Measurements from ENCODE around the gene CAVIN1. TPM values are rescaled to one million over a fixed set of nuclear protein-coding genes. Genes with fewer than 3 reads are reported as not detected.

The CAVIN1 gene, protein sequence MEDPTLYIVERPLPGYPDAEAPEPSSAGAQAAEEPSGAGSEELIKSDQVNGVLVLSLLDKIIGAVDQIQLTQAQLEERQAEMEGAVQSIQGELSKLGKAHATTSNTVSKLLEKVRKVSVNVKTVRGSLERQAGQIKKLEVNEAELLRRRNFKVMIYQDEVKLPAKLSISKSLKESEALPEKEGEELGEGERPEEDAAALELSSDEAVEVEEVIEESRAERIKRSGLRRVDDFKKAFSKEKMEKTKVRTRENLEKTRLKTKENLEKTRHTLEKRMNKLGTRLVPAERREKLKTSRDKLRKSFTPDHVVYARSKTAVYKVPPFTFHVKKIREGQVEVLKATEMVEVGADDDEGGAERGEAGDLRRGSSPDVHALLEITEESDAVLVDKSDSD
- total RNA-seq = 178 TPM

DNA sequence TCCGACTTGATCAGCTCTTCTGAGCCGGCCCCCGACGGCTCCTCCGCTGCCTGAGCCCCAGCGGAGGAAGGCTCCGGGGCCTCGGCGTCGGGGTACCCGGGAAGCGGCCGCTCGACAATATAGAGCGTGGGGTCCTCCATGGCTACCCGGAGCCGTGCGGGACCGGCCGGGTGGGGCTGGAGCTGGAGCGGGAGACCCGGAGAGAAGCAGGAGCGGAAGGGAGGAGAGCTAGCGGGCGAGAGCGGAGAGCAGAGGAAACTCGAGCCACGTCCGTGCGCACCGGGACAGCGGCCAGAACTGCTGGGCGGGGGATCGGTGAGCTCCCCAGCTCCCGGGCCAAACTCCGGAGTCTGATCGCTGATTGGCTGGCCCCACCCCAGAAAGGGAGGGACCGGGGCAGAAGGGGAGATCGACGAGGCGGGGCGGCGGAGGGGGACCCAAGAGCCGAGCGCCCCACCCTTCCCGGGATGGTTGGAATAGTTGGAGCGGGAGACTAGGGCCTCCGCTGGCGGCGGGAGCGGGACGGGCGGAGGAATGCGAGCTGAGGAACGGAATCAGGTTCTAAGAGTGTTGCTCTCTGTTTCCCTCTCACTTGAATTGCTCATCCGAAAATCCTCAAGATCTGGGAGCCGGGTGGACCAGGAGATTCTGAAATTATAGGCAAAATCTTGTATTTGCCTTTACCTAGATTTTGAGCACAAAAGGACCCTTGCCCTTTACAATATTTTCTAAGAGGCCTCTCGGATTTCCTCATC, at the start of gene CAVIN1:
Gene CAVIN1, minus strand, starts transcription at position 299 of the 755 bp plus-strand sequence. Its CDS starts 159 bp downstream, at position 140.

DNA sequence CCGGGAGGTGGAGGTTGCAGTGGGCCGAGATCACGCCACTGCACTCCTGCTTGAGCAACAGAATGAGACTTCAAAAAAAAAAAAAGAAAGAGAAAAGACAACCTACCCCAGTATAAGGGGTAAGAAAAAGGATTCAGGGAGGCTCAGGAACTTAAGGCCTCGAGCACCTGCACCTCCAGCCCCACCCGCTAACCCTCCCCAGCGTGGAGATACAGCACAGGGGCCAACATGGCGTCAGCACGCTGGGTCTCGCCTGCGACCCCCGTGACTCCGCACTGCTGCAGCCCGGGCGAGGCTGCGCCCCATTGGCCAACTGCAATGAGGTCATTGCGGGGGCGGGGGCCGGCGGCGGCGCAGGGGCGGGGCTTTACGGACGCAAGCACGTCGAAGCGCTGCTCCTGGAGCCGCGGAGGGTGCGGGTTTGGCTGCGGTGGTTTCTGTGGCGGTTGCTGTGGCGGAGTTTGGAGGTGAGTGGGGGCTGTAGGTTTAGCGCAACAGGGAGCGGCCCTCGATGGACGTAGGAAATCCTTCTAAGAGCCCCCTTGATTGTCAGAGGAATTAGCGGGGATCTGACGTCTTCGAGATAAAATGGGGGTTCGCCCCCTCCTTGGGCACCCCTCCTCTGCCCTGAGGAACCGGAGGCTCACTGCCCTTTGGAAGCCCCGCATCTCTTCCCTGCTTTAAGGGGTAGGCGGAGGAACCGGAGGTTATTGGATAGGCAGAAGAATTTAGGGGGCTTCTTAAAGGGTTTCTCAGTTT, 35.6 kb upstream of the CAVIN1 start, which contains the start of gene ATP6V0A1:
Gene ATP6V0A1, plus strand, starts transcription at position 382 of the 759 bp plus-strand sequence. CDS start 2,017 bp downstream, outside the sequence.

DNA sequence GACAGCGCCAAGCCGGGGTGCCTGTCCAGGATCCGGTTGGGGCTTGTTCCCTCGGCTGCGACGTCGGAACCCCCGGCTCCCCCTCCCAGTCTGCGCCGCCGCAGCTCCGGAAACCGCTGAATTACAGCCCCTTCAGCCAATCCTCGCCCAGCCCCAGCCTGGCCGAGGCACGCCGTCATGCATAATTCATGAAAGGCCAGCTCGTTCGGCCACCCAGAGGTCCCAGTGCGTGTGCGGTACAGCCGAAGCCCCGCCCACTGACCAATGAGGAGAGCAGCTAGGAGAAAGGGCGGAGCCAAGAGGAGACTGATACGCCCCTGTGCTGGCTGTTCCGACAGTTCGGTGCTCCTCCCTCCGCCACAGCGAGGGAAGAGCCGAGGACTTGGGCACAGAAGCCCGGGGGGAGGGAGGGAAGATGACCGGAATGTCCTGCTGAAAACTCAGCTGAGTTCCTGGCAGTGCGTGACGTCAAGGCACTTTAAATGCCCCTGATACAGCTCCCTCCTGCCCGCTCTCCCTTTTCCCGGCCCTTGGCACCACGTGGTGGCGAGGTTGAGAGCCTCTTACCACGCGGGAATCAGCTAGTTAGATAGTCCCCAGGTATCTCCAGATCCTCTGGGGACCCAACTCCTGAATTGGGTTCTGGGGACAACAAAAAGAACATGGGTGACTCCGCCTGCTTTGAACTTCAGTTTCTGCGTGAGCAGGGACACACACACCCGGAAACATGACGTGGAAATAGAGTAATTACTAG, 34.5 kb downstream of the CAVIN1 start, which contains the start of gene STAT3:
Gene STAT3, minus strand, starts transcription at position 62 of the 754 bp plus-strand sequence. CDS start 39,926 bp downstream, outside the sequence.

Other genes with a start within 250 kb of the CAVIN1 start
- not detected for gene KCNH4, start 242.1 kb downstream of the CAVIN1 start, total RNA-seq
- 1.4 TPM for gene HCRT, start 237.8 kb downstream of the CAVIN1 start, total RNA-seq
- gene GHDC, start 228.8 kb downstream of the CAVIN1 start, total RNA-seq = 38.6 TPM
- gene STAT5B, start 146.9 kb downstream of the CAVIN1 start, total RNA-seq = 60.3 TPM
- gene STAT5A, start 134.8 kb downstream of the CAVIN1 start, total RNA-seq = 15.6 TPM
- gene STAT3, start 34.8 kb downstream of the CAVIN1 start, total RNA-seq = 92.6 TPM
- gene ATP6V0A1, start 35.6 kb upstream of the CAVIN1 start, total RNA-seq = 185 TPM
- 29.7 TPM for gene NAGLU, start 113.0 kb upstream of the CAVIN1 start, total RNA-seq
- 1.1 TPM for gene HSD17B1, start 129.7 kb upstream of the CAVIN1 start, total RNA-seq
- 19.0 TPM for gene COASY, start 138.9 kb upstream of the CAVIN1 start, total RNA-seq
- gene MLX, start 143.8 kb upstream of the CAVIN1 start, total RNA-seq = 29.8 TPM
- gene PSMC3IP, start 154.5 kb upstream of the CAVIN1 start, total RNA-seq = 6.5 TPM
- 92.3 TPM for gene RETREG3, start 186.1 kb upstream of the CAVIN1 start, total RNA-seq
- gene TUBG1, start 186.4 kb upstream of the CAVIN1 start, total RNA-seq = 28.0 TPM
- 17.0 TPM for gene TUBG2, start 236.0 kb upstream of the CAVIN1 start, total RNA-seq